H1 (cell line): ENCODE data around the gene LYSMD3. TPM values are rescaled to one million over a fixed set of nuclear protein-coding genes. Genes with fewer than 3 reads are reported as not detected.

Source experiments
- CTCF ChIA-PET: fragments of 300-600 bp; sonication (Branson Sonifier 250); formaldehyde crosslinking; loops from one replicate; lab custom pipeline; 2021; ENCODE audit not compliant: partially characterized antibody; lab: Charles Lee
- POLR2A ChIA-PET: fragments of 300-600 bp; sonication (Branson Sonifier 250); formaldehyde crosslinking; loops from one replicate; lab custom pipeline; 2021; ENCODE audit warnings: inconsistent platforms; ENCODE audit not compliant: partially characterized antibody; lab: Charles Lee
- DNase-seq, 2 experiments: peaks; one replicate each; pipeline versions ENCODE4 v3.0.0 to v3.0.0-alpha.2; 2010 to 2022; ENCODE audit warnings: low spot score in 2 of 2, low read depth in 1 of 2, mixed read lengths in 1 of 2
- FAIRE-seq: peaks from 2 replicates; lab custom pipeline; 2011; peaks lifted over from hg19 to GRCh38; lab: Jason Lieb, UNC
- H2AFZ ChIP-seq: 2 replicates; pipeline ENCODE4 v1.8.1; 2012; ENCODE audit warnings: low read length, inconsistent platforms
- H2AK5ac ChIP-seq: 2 replicates; pipeline ENCODE4 v1.6.1; 2013; ENCODE audit warnings: low read depth, low read length
- H2BK120ac ChIP-seq: replicated peaks from 2 replicates; pipeline ENCODE3; 2013; ENCODE audit warnings: low read depth, low read length, inconsistent platforms
- H2BK12ac ChIP-seq: 2 replicates; pipeline ENCODE4 v1.6.1; 2013; ENCODE audit warnings: low read depth, low read length
- H2BK15ac ChIP-seq: 2 replicates; pipeline ENCODE4 v1.6.1; 2013; ENCODE audit warnings: low read length
- H2BK20ac ChIP-seq: 2 replicates; pipeline ENCODE4 v1.6.1; 2013; ENCODE audit warnings: low read length
- H2BK5ac ChIP-seq: 2 replicates; pipeline ENCODE4 v1.6.1; 2013; ENCODE audit warnings: low read depth, low read length
- H3K14ac ChIP-seq: 2 replicates; pipeline ENCODE4 v1.6.1; 2013; ENCODE audit warnings: inconsistent platforms; ENCODE audit not compliant: insufficient read length
- H3K18ac ChIP-seq: 2 replicates; pipeline ENCODE4 v1.6.1; 2013; ENCODE audit warnings: low read length; ENCODE audit errors: extremely low read depth
- H3K23ac ChIP-seq: 2 replicates; pipeline ENCODE4 v1.6.1; 2013; ENCODE audit warnings: inconsistent platforms; ENCODE audit not compliant: insufficient read length
- H3K23me2 ChIP-seq: 2 replicates; pipeline ENCODE4 v1.6.1; 2013; ENCODE audit warnings: low read depth, low read length
- H3K27ac ChIP-seq: 2 replicates; pipeline ENCODE4 v1.6.1; 2011; ENCODE audit warnings: low read depth, low read length, inconsistent platforms
- H3K27me3 ChIP-seq, 4 experiments: replicated peaks in 1 of 4; 1 replicate in 1 of 4; 2 replicates in 3 of 4; pipeline versions ENCODE4 v1.6.1 to v1.8.1; 2011 to 2013; ENCODE audit warnings: low read length in 3 of 4, mild to moderate bottlenecking in 3 of 4, inconsistent platforms in 2 of 4, mixed read lengths in 2 of 4, moderate library complexity in 1 of 4; ENCODE audit not compliant: control insufficient read depth in 3 of 4, insufficient read depth in 3 of 4; ENCODE audit errors: extremely low read depth in 1 of 4
- H3K36me3 ChIP-seq, 4 experiments: 2 replicates each; pipeline versions ENCODE4 v1.6.1 to v1.8.1; 2011 to 2013; ENCODE audit warnings: mild to moderate bottlenecking in 4 of 4, low read length in 3 of 4, moderate library complexity in 2 of 4, control low read depth in 1 of 4, inconsistent platforms in 1 of 4; ENCODE audit not compliant: insufficient read depth in 4 of 4, control insufficient read depth in 2 of 4
- H3K4ac ChIP-seq: replicated peaks from 2 replicates; pipeline ENCODE3; 2013; ENCODE audit warnings: low read length, low read depth, mixed read lengths, inconsistent platforms; ENCODE audit not compliant: insufficient read length
- H3K4me1 ChIP-seq, 4 experiments: replicated peaks in 1 of 4; 1 replicate in 1 of 4; 2 replicates in 3 of 4; pipeline versions ENCODE4 v1.6.1 to v1.8.1; 2011 to 2013; ENCODE audit warnings: low read length in 3 of 4, inconsistent platforms in 2 of 4, mixed read lengths in 1 of 4; ENCODE audit not compliant: insufficient read depth in 4 of 4, control insufficient read depth in 3 of 4
- H3K4me2 ChIP-seq, 2 experiments: 2 replicates each; pipeline versions ENCODE4 v1.6.1 to v1.8.1; 2011 to 2013; ENCODE audit warnings: low read depth in 2 of 2, low read length in 2 of 2, control low read depth in 1 of 2, inconsistent platforms in 1 of 2, mild to moderate bottlenecking in 1 of 2; ENCODE audit not compliant: insufficient read depth in 1 of 2
- H3K4me3 ChIP-seq, 4 experiments: fragments of 200-600, 300-600 bp in 1 of 4; sonication (generic), shearing (Covaris generic), sonication (Bioruptor Twin) in 1 of 4; 2 replicates each; pipeline versions ENCODE4 v1.5.1 to v1.8.1; 2011 to 2016; ENCODE audit warnings: low read length in 4 of 4, low read depth in 3 of 4, control low read depth in 2 of 4, inconsistent platforms in 2 of 4, mild to moderate bottlenecking in 2 of 4, mixed read lengths in 1 of 4, moderate library complexity in 1 of 4; ENCODE audit not compliant: insufficient read depth in 2 of 4; ENCODE audit errors: extremely low read depth in 1 of 4
- H3K56ac ChIP-seq: replicated peaks from 2 replicates; pipeline ENCODE3; 2013; ENCODE audit warnings: low read depth, mild to moderate bottlenecking, mixed read lengths, low read length, inconsistent platforms; ENCODE audit not compliant: insufficient read length
- H3K79me1 ChIP-seq: 2 replicates; pipeline ENCODE4 v1.6.1; 2013; ENCODE audit warnings: low read depth, low read length, control low read depth
- H3K79me2 ChIP-seq, 2 experiments: 2 replicates each; pipeline versions ENCODE4 v1.6.1 to v1.8.1; 2012 to 2013; ENCODE audit warnings: low read length in 2 of 2, mild to moderate bottlenecking in 2 of 2, inconsistent platforms in 1 of 2; ENCODE audit not compliant: insufficient read depth in 2 of 2, control insufficient read depth in 1 of 2
- H3K9ac ChIP-seq, 4 experiments: replicated peaks in 1 of 4; 1 replicate in 1 of 4; 2 replicates in 3 of 4; pipeline versions ENCODE4 v1.6.1 to v1.8.1; 2011 to 2013; ENCODE audit warnings: low read depth in 3 of 4, low read length in 3 of 4, control low read depth in 2 of 4, mild to moderate bottlenecking in 2 of 4, moderate library complexity in 2 of 4, inconsistent platforms in 1 of 4; ENCODE audit errors: extremely low read depth in 1 of 4
- H3K9me3 ChIP-seq, 2 experiments: 2 replicates each; pipeline versions ENCODE4 v1.6.1 to v1.8.1; 2012 to 2013; ENCODE audit warnings: mild to moderate bottlenecking in 2 of 2, moderate library complexity in 2 of 2, control low read depth in 1 of 2, inconsistent platforms in 1 of 2, low read depth in 1 of 2, low read length in 1 of 2, mixed read lengths in 1 of 2; ENCODE audit not compliant: insufficient read depth in 2 of 2
- H4K20me1 ChIP-seq, 2 experiments: replicated peaks in 1 of 2; 2 replicates each; pipeline versions ENCODE3 to v1.8.1; 2011 to 2013; ENCODE audit warnings: inconsistent platforms in 2 of 2, low read length in 2 of 2, mild to moderate bottlenecking in 1 of 2; ENCODE audit not compliant: insufficient read depth in 2 of 2, control insufficient read depth in 1 of 2
- H4K5ac ChIP-seq: 2 replicates; pipeline ENCODE4 v1.6.1; 2013; ENCODE audit warnings: low read length, low read depth, mixed read lengths, inconsistent platforms; ENCODE audit not compliant: insufficient read length
- H4K8ac ChIP-seq: 2 replicates; pipeline ENCODE4 v1.8.0; 2013; ENCODE audit warnings: mild to moderate bottlenecking, moderate library complexity, low read length, inconsistent platforms; ENCODE audit not compliant: insufficient read depth; ENCODE audit errors: extremely low read depth
- H4K91ac ChIP-seq: replicated peaks from 2 replicates; pipeline ENCODE3; 2013; ENCODE audit warnings: low read length, mixed read lengths, inconsistent platforms; ENCODE audit not compliant: insufficient read length
- CHD1 ChIP-seq: IDR thresholded peaks from 2 replicates; pipeline ENCODE4 v1.6.1; 2012; ENCODE audit warnings: low read depth, low read length, improper control_type of control experiment
- EGR1 ChIP-seq: IDR thresholded peaks from 2 replicates; pipeline ENCODE4 v1.6.1; 2011; ENCODE audit warnings: low read depth, low read length, borderline replicate concordance
- JUND ChIP-seq: IDR thresholded peaks from 2 replicates; pipeline ENCODE4 v1.6.1; 2011; ENCODE audit warnings: mild to moderate bottlenecking, improper control_type of control experiment, low read length
- KDM4A ChIP-seq: IDR thresholded peaks from one replicate; pipeline ENCODE4 v1.7.1; 2012; ENCODE audit warnings: low read depth, mild to moderate bottlenecking, moderate library complexity, low read length, inconsistent platforms; ENCODE audit not compliant: severe bottlenecking
- KDM5A ChIP-seq: fragments of 200-600 bp; IDR thresholded peaks from 2 replicates; pipeline ENCODE4 v1.7.1; 2012; ENCODE audit warnings: mild to moderate bottlenecking, low read length, inconsistent platforms, mixed read lengths
- MAFK ChIP-seq: IDR thresholded peaks from 2 replicates; pipeline ENCODE4 v1.6.1; 2012; ENCODE audit warnings: low read depth, mild to moderate bottlenecking, improper control_type of control experiment, low read length
- PHF8 ChIP-seq: fragments of 200-600 bp; sonication (generic); conservative IDR thresholded peaks from 2 replicates; pipeline ENCODE4 v1.7.1; 2012; ENCODE audit warnings: low read depth, mild to moderate bottlenecking, inconsistent platforms, low read length, moderate library complexity
- RBBP5 ChIP-seq: IDR thresholded peaks from 2 replicates; pipeline ENCODE4 v1.7.1; 2012; ENCODE audit warnings: low read depth, mild to moderate bottlenecking, inconsistent platforms, low read length, moderate library complexity, borderline replicate concordance
- SUZ12 ChIP-seq: fragments of 200-600 bp; sonication (generic); IDR thresholded peaks from 2 replicates; pipeline ENCODE4 v1.6.1; 2012; ENCODE audit warnings: mild to moderate bottlenecking, inconsistent platforms, low read length, moderate library complexity, mixed read lengths
- TBP ChIP-seq: IDR thresholded peaks from 2 replicates; pipeline ENCODE4 v1.6.1; 2011; ENCODE audit warnings: low read depth, low read length, improper control_type of control experiment
- TEAD4 ChIP-seq: IDR thresholded peaks from 2 replicates; pipeline ENCODE4 v1.6.1; 2012; ENCODE audit warnings: low read depth, low read length, inconsistent platforms, mixed read lengths
- WGBS, 2 experiments: shearing (Covaris generic) in 1 of 2; methylation state at CpG; one replicate each; pipeline versions ENCODE4 v1.1.6 to v1.1.7; 2013 to 2015; ENCODE audit warnings: low lambda C conversion rate in 2 of 2, mixed read lengths in 2 of 2, inconsistent platforms in 1 of 2, low coverage in 1 of 2, missing lambda C conversion rate in 1 of 2; ENCODE audit not compliant: insufficient replicate concordance in 2 of 2, insufficient coverage in 1 of 2, insufficient read length in 1 of 2; ENCODE audit errors: extremely low coverage in 1 of 2, missing lambda C conversion rate in 1 of 2; 5-methylcytosine and 5-hydroxymethylcytosine counted together
- polyA plus RNA-seq, 7 experiments: library from polyadenylated mRNA; depleted of rRNA in 3 of 7; stranded (reverse) in 5 of 7; unstranded in 2 of 7; fragments of >200 nt in 5 of 7; fragments of 200-250 nt in 2 of 7; gene quantifications; 1 replicate in 5 of 7; 2 replicates in 1 of 7; 4 replicates in 1 of 7; pipeline versions ENCODE4 v1.2.1 to v1.2.3, GENCODE V29; 2011 to 2013; ENCODE audit warnings: missing spikeins in 2 of 7, mixed read lengths in 2 of 7
- total RNA-seq: library from RNA; stranded (reverse); fragmentation: NEBNext Ultra II Directional; extraction: Animal tissue kit (Norgen Biotek cat#: 25700); gene quantifications from 2 replicates; pipeline ENCODE4 v1.2.1, GENCODE V29; 2021
- TF ChIP-seq, protein P1 (sequence below): IDR thresholded peaks from 2 replicates; pipeline ENCODE4 v1.6.1; 2011; ENCODE audit warnings: low read depth, mild to moderate bottlenecking, low read length; ENCODE audit not compliant: insufficient read depth
- TF ChIP-seq, protein P2 (sequence below): IDR thresholded peaks from 2 replicates; pipeline ENCODE4 v1.6.1; 2011; ENCODE audit warnings: low read length, improper control_type of control experiment

The LYSMD3 gene
- total and polyA plus RNA-seq, 2 of the 8 experiments (the other 6 are each of a cell fraction or from before 2014, with no cell fraction given) = 3.7 to 14.9 TPM

DNA sequence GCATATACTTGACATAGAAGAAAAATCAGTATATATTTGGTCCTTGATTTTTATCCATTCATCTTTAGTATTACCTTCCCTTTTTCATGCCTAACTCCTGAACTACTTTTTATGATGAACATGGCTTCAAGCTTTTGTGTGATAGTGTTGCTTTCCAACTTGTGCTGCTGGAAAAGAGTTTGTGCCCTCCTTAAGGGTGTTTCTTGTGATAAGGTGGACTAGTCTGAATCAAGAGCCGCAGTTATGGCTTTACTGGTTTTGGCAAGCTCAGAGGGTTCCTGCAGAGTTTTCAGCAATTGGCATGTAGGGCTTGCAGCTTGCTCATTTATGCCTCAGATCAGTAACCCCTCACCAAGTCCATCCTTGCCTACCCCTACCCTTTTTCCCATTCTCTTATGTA lies 34.2 kb downstream of the LYSMD3 start:
- H2BK5ac ChIP-seq = no peak overlapping the region
- H2BK20ac ChIP-seq = no peak overlapping the region
- H3K4me2 ChIP-seq = no peak overlapping the region
- H4K5ac ChIP-seq = no peak overlapping the region
- CTCF ChIA-PET = no interaction called here
- H3K36me3 ChIP-seq = peaks cover 7 to 77% (median 43%) of the 10 kb centered on the region in 4 experiments; a peak in 6 of 8 replicates
- no peak overlapping the region for H3K27ac ChIP-seq
- H2AFZ ChIP-seq = no peak overlapping the region
- no peaks in the 10 kb centered on the region for H3K23me2 ChIP-seq
- peaks cover 0 to 2% of the 10 kb centered on the region in 2 experiments; a peak in 1 of 4 replicates for H3K79me2 ChIP-seq
- no peaks in the 10 kb centered on the region for H3K4me1 ChIP-seq
- no peak overlapping the region for H3K23ac ChIP-seq
- 100% methylated on average over 1 of the region's 1 CpG; no CpG with 5 or more reads in 1 of the 2 experiments for WGBS, 2 experiments
- H3K14ac ChIP-seq = no peak overlapping the region
- no peak overlapping the region for H3K4me3 ChIP-seq
- no peak overlapping the region for H2BK15ac ChIP-seq
- POLR2A ChIA-PET = no interaction called here
- no peak overlapping the region for H4K8ac ChIP-seq
- no peak overlapping the region for H4K91ac ChIP-seq
- peaks cover 0 to 2% (median 0%) of the 10 kb centered on the region in 4 experiments; a peak in 1 of 7 replicates for H3K27me3 ChIP-seq
- H3K9me3 ChIP-seq = no peaks in the 10 kb centered on the region
- DNase-seq = no peak
- FAIRE-seq = no peak
- no peak overlapping the region for H2BK120ac ChIP-seq
- no peak overlapping the region for H2AK5ac ChIP-seq
- H3K79me1 ChIP-seq = no peaks in the 10 kb centered on the region
- H3K9ac ChIP-seq = no peak overlapping the region
- no peaks in the 10 kb centered on the region for H4K20me1 ChIP-seq
- H3K18ac ChIP-seq = no peak overlapping the region
- no peak overlapping the region for H2BK12ac ChIP-seq
- no peak overlapping the region for H3K4ac ChIP-seq
- no peak overlapping the region for H3K56ac ChIP-seq
- TF ChIP-seq, protein P1, sequence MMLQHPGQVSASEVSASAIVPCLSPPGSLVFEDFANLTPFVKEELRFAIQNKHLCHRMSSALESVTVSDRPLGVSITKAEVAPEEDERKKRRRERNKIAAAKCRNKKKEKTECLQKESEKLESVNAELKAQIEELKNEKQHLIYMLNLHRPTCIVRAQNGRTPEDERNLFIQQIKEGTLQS = no peak
- no peak for TF ChIP-seq EGR1
- no peak for TF ChIP-seq MAFK
- no peak for TF ChIP-seq CHD1
- no peak for TF ChIP-seq KDM5A
- no peak for TF ChIP-seq SUZ12
- no peak for TF ChIP-seq KDM4A
- TF ChIP-seq, protein P2, sequence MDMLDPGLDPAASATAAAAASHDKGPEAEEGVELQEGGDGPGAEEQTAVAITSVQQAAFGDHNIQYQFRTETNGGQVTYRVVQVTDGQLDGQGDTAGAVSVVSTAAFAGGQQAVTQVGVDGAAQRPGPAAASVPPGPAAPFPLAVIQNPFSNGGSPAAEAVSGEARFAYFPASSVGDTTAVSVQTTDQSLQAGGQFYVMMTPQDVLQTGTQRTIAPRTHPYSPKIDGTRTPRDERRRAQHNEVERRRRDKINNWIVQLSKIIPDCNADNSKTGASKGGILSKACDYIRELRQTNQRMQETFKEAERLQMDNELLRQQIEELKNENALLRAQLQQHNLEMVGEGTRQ = no peak
- no peak for TF ChIP-seq TBP
- TF ChIP-seq PHF8 = no peak
- no peak for TF ChIP-seq JUND
- TF ChIP-seq TEAD4 = no peak
- TF ChIP-seq RBBP5 = no peak
